ENCODE measurements around the gene CTPS2.

CTPS2 gene

DNA sequence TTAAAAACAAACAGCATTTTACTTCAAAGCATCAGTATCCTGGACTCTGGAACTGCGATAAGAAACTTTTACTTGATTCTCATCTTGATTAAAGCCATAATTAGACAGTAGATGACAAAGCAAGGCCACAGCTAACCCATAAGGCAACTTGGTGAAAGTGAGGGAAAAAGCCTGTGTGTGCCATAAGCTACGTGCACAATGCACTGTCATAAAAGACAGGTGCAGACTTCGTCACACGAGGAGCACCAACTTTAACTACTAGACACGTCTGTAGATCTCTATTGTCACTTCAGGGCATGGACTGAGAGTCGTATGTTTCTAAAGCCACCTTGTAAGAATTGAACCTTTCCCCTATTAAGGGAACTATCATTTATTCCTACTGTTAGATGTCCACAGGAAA lies 13.1 kb downstream of the CTPS2 start:
- Histone ChIP-seq H3K18ac (ENCODE audit: low read length) (no peak overlapping the region), H3K9me3 (replicated peaks in 1 of 2; ENCODE audit: control insufficient read depth in 2 of 2, insufficient read depth in 1 of 2, low read depth in 1 of 2, low read length in 2 of 2) (no peaks in the 10 kb centered on the region), H4K91ac (ENCODE audit: low read depth, low read length, poor library complexity) (no peak overlapping the region), H4K8ac (ENCODE audit: low read depth, low read length) (no peak overlapping the region), H3K14ac (ENCODE audit: low read length) (no peak overlapping the region), H3K36me3 (replicated peaks in 1 of 2; ENCODE audit: control insufficient read depth in 2 of 2, insufficient read depth in 2 of 2, low read length in 2 of 2) (peaks cover 9 to 65% of the 10 kb centered on the region in 2 donors), H3K27me3 (ENCODE audit: control insufficient read depth in 3 of 3, insufficient read depth in 3 of 3, low read depth in 1 of 3, low read length in 3 of 3) (no peaks in the 10 kb centered on the region), H3K4me3 (ENCODE audit: low read length in 2 of 2) (no peak overlapping the region), H3K4me1 (ENCODE audit: control insufficient read depth in 2 of 2, insufficient read depth in 1 of 2, low read depth in 1 of 2, low read length in 2 of 2) (no peaks in the 10 kb centered on the region), H2BK5ac (ENCODE audit: low read length) (no peak overlapping the region), H3K4ac (ENCODE audit: low read length) (no peak overlapping the region), H2BK120ac (ENCODE audit: low read depth, low read length) (no peak overlapping the region), H2BK12ac (ENCODE audit: low read length) (no peak overlapping the region), H3K23ac (ENCODE audit: low read depth, low read length, poor library complexity) (no peak overlapping the region), H3K4me2 (ENCODE audit: insufficient read depth, low read length, poor library complexity, severe bottlenecking) (no peak overlapping the region), H3K9ac (ENCODE audit: low read depth, low read length, poor library complexity) (no peak overlapping the region), H2AK5ac (ENCODE audit: low read depth, low read length) (no peak overlapping the region), H3K79me1 (ENCODE audit: low read depth, low read length) (no peaks in the 10 kb centered on the region), H2AFZ (ENCODE audit: low read length) (no peak overlapping the region), H3K27ac (replicated peaks; ENCODE audit: low read length) (no peak overlapping the region), H2BK15ac (ENCODE audit: low read length) (no peak overlapping the region)
- no CpG with 5 or more reads among the region's 6 CpGs for WGBS, 2 donors (ENCODE audit: extremely low coverage in 2 of 2, insufficient read length in 2 of 2, insufficient replicate concordance in 1 of 2)
- no peak for DNase-seq (ENCODE audit: low spot score)

DNA sequence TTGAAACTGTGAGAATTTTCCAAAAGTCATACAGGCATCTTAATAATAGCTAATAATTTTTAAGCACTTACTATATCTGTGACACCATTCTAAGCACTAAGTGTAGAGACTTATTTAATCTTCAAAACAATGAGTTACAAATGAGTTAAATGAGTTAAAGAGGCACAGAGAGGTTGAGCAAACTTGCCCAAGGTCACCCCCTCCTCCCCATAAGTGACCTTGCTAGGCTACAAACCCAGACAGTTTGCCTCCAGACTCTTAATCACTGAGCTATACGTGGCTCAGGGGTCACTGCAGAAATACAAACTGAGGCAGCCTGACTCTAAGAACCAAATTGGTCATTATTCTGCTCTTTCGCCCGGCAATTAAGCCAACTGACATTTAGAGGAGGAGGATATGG lies 15.5 kb downstream of the CTPS2 start:
- no peak overlapping the region for H2AK5ac ChIP-seq (ENCODE audit: low read depth, low read length)
- no peak overlapping the region for H4K91ac ChIP-seq (ENCODE audit: low read depth, low read length, poor library complexity)
- DNase-seq (ENCODE audit: low spot score) = no peak
- peaks cover 13 to 73% of the 10 kb centered on the region in 2 donors for H3K36me3 ChIP-seq (replicated peaks in 1 of 2; ENCODE audit: control insufficient read depth in 2 of 2, insufficient read depth in 2 of 2, low read length in 2 of 2)
- H2BK5ac ChIP-seq (ENCODE audit: low read length) = no peak overlapping the region
- no peaks in the 10 kb centered on the region for H3K4me1 ChIP-seq (ENCODE audit: control insufficient read depth in 2 of 2, insufficient read depth in 1 of 2, low read depth in 1 of 2, low read length in 2 of 2)
- no peak overlapping the region for H3K18ac ChIP-seq (ENCODE audit: low read length)
- H2BK12ac ChIP-seq (ENCODE audit: low read length) = no peak overlapping the region
- no peak overlapping the region for H2AFZ ChIP-seq (ENCODE audit: low read length)
- H2BK15ac ChIP-seq (ENCODE audit: low read length) = no peak overlapping the region
- H3K9ac ChIP-seq (ENCODE audit: low read depth, low read length, poor library complexity) = no peak overlapping the region
- H3K14ac ChIP-seq (ENCODE audit: low read length) = no peak overlapping the region
- no peak overlapping the region for H3K27ac ChIP-seq (replicated peaks; ENCODE audit: low read length)
- H3K27me3 ChIP-seq (ENCODE audit: control insufficient read depth in 3 of 3, insufficient read depth in 3 of 3, low read depth in 1 of 3, low read length in 3 of 3) = no peaks in the 10 kb centered on the region
- H3K79me1 ChIP-seq (ENCODE audit: low read depth, low read length) = no peaks in the 10 kb centered on the region
- WGBS, 2 donors (ENCODE audit: extremely low coverage in 2 of 2, insufficient read length in 2 of 2, insufficient replicate concordance in 1 of 2) = no CpG with 5 or more reads among the region's 3 CpGs
- H3K23ac ChIP-seq (ENCODE audit: low read depth, low read length, poor library complexity) = no peak overlapping the region
- no peaks in the 10 kb centered on the region for H3K9me3 ChIP-seq (replicated peaks in 1 of 2; ENCODE audit: control insufficient read depth in 2 of 2, insufficient read depth in 1 of 2, low read depth in 1 of 2, low read length in 2 of 2)
- no peak overlapping the region for H3K4me2 ChIP-seq (ENCODE audit: insufficient read depth, low read length, poor library complexity, severe bottlenecking)
- no peak overlapping the region for H2BK120ac ChIP-seq (ENCODE audit: low read depth, low read length)
- H3K4me3 ChIP-seq (ENCODE audit: low read length in 2 of 2) = no peak overlapping the region
- no peak overlapping the region for H4K8ac ChIP-seq (ENCODE audit: low read depth, low read length)
- no peak overlapping the region for H3K4ac ChIP-seq (ENCODE audit: low read length)

DNA sequence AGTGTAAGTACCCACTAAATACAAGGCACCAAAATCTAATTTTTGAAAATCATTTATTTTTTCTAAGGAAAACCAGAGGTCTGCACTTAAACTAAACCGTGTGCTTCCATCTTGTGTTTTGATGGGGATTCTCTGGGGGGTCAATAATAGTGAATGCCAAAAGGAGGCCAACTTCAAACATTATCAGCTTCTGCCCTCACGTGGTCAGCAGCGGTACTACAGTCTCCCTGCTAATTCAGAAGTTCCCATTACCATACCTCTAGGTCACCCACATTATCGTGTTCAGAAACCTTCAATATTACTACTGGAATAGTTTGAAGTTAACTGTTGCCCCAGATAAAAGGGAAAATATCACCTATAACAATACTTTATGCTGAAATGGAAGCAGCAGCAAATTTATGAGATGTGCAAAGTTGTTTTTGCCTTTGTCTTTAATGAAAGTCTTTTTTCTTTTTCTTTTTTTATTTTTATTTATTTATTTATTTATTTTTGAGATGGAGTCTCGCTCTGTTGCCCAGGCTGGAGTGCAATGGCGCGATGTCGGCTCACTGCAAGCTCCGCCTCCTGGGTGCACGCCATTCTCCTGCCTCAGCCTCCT lies 17.3 kb downstream of the CTPS2 start:
- no peaks in the 10 kb centered on the region for H3K9me3 ChIP-seq (replicated peaks in 1 of 2; ENCODE audit: control insufficient read depth in 2 of 2, insufficient read depth in 1 of 2, low read depth in 1 of 2, low read length in 2 of 2)
- H2BK12ac ChIP-seq (ENCODE audit: low read length) = no peak overlapping the region
- no peak overlapping the region for H2BK5ac ChIP-seq (ENCODE audit: low read length)
- H3K27ac ChIP-seq (replicated peaks; ENCODE audit: low read length) = no peak overlapping the region
- H3K36me3 ChIP-seq (replicated peaks in 1 of 2; ENCODE audit: control insufficient read depth in 2 of 2, insufficient read depth in 2 of 2, low read length in 2 of 2) = peaks cover 14 to 81% of the 10 kb centered on the region in 2 donors
- H3K14ac ChIP-seq (ENCODE audit: low read length) = no peak overlapping the region
- no CpG with 5 or more reads among the region's 10 CpGs for WGBS, 2 donors (ENCODE audit: extremely low coverage in 2 of 2, insufficient read length in 2 of 2, insufficient replicate concordance in 1 of 2)
- H3K4me3 ChIP-seq (ENCODE audit: low read length in 2 of 2) = no peak overlapping the region
- H3K18ac ChIP-seq (ENCODE audit: low read length) = no peak overlapping the region
- no peak overlapping the region for H2BK120ac ChIP-seq (ENCODE audit: low read depth, low read length)
- H4K91ac ChIP-seq (ENCODE audit: low read depth, low read length, poor library complexity) = no peak overlapping the region
- H3K4me2 ChIP-seq (ENCODE audit: insufficient read depth, low read length, poor library complexity, severe bottlenecking) = no peak overlapping the region
- DNase-seq (ENCODE audit: low spot score) = no peak
- no peak overlapping the region for H4K8ac ChIP-seq (ENCODE audit: low read depth, low read length)
- H2BK15ac ChIP-seq (ENCODE audit: low read length) = no peak overlapping the region
- H3K4ac ChIP-seq (ENCODE audit: low read length) = no peak overlapping the region
- no peak overlapping the region for H2AK5ac ChIP-seq (ENCODE audit: low read depth, low read length)
- H3K79me1 ChIP-seq (ENCODE audit: low read depth, low read length) = no peaks in the 10 kb centered on the region
- no peak overlapping the region for H2AFZ ChIP-seq (ENCODE audit: low read length)
- no peak overlapping the region for H3K23ac ChIP-seq (ENCODE audit: low read depth, low read length, poor library complexity)
- H3K9ac ChIP-seq (ENCODE audit: low read depth, low read length, poor library complexity) = no peak overlapping the region
- H3K4me1 ChIP-seq (ENCODE audit: control insufficient read depth in 2 of 2, insufficient read depth in 1 of 2, low read depth in 1 of 2, low read length in 2 of 2) = no peaks in the 10 kb centered on the region
- H3K27me3 ChIP-seq (ENCODE audit: control insufficient read depth in 3 of 3, insufficient read depth in 3 of 3, low read depth in 1 of 3, low read length in 3 of 3) = no peaks in the 10 kb centered on the region

DNA sequence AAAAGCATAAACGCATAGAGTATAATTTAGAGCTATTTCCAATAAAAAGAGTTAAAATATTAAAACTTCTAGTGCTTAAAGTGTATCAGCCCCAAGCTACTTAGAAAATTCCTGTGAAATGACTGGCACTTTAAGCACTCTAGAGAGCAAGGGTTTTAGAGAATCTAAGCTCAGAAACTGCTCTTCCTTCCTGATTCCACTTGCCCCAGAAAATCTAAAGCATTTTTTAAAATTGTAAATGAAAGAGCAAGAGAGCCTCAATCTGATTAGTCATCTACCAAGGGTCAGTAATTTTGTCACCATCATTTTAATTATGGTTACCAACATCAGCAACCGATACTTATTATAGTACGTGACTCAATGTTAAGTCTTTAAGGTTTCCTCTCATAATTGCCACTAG lies 25.0 kb downstream of the CTPS2 start:
- Histone ChIP-seq H3K9me3 (replicated peaks in 1 of 2; ENCODE audit: control insufficient read depth in 2 of 2, insufficient read depth in 1 of 2, low read depth in 1 of 2, low read length in 2 of 2) (peaks cover 0 to 3% of the 10 kb centered on the region in 2 donors), H2BK15ac (ENCODE audit: low read length) (no peak overlapping the region), H3K4me3 (ENCODE audit: low read length in 2 of 2) (no peak overlapping the region), H4K91ac (ENCODE audit: low read depth, low read length, poor library complexity) (no peak overlapping the region), H3K4ac (ENCODE audit: low read length) (no peak overlapping the region), H4K8ac (ENCODE audit: low read depth, low read length) (no peak overlapping the region), H2AK5ac (ENCODE audit: low read depth, low read length) (no peak overlapping the region), H3K23ac (ENCODE audit: low read depth, low read length, poor library complexity) (no peak overlapping the region), H3K4me2 (ENCODE audit: insufficient read depth, low read length, poor library complexity, severe bottlenecking) (no peak overlapping the region), H2BK12ac (ENCODE audit: low read length) (no peak overlapping the region), H3K4me1 (ENCODE audit: control insufficient read depth in 2 of 2, insufficient read depth in 1 of 2, low read depth in 1 of 2, low read length in 2 of 2) (no peaks in the 10 kb centered on the region), H3K9ac (ENCODE audit: low read depth, low read length, poor library complexity) (no peak overlapping the region), H3K36me3 (replicated peaks in 1 of 2; ENCODE audit: control insufficient read depth in 2 of 2, insufficient read depth in 2 of 2, low read length in 2 of 2) (peaks cover 17 to 86% of the 10 kb centered on the region in 2 donors), H3K79me1 (ENCODE audit: low read depth, low read length) (no peaks in the 10 kb centered on the region), H3K14ac (ENCODE audit: low read length) (no peak overlapping the region), H2BK5ac (ENCODE audit: low read length) (no peak overlapping the region), H2BK120ac (ENCODE audit: low read depth, low read length) (no peak overlapping the region), H3K18ac (ENCODE audit: low read length) (no peak overlapping the region), H3K27ac (replicated peaks; ENCODE audit: low read length) (no peak overlapping the region), H2AFZ (ENCODE audit: low read length) (no peak overlapping the region), H3K27me3 (ENCODE audit: control insufficient read depth in 3 of 3, insufficient read depth in 3 of 3, low read depth in 1 of 3, low read length in 3 of 3) (no peaks in the 10 kb centered on the region)
- no CpG with 5 or more reads among the region's 3 CpGs for WGBS, 2 donors (ENCODE audit: extremely low coverage in 2 of 2, insufficient read length in 2 of 2, insufficient replicate concordance in 1 of 2)
- DNase-seq (ENCODE audit: low spot score) = no peak

Measured in neuronal stem cell (in vitro differentiated cells).